ENCODE results near the gene CRACR2B. TPM values are rescaled to one million over a fixed set of nuclear protein-coding genes. Genes with fewer than 3 reads are reported as not detected.

Gene CRACR2B
- total RNA-seq, 3 donors from 2014 or later (not counting 1 experiment from before 2014, with no cell fraction given) = 3.4 to 10.1 (median 3.8) TPM

- DNase-seq (no peak), ATAC-seq (no peak)
- no peak overlapping the region for H3K27ac Mint-ChIP-seq
- 93% methylated on average over 15 of the region's 15 CpGs for WGBS (ENCODE audit: insufficient coverage)
- Histone ChIP-seq H3K27ac (ENCODE audit: low read length) (no peak overlapping the region), H3K9me3 (ENCODE audit: control insufficient read depth, insufficient read depth, low read length) (no peaks in the 10 kb centered on the region), H3K36me3 (ENCODE audit: control insufficient read depth, insufficient read depth, low read length) (peaks cover 24% of the 10 kb centered on the region), H3K4me3 (ENCODE audit: low read length) (no peak overlapping the region), H3K4me1 (ENCODE audit: control insufficient read depth, insufficient read depth, low read length) (peaks cover 47% of the 10 kb centered on the region), H3K27me3 (ENCODE audit: control insufficient read depth, insufficient read depth, low read length) (peaks cover 8% of the 10 kb centered on the region)
- no peaks in the 10 kb centered on the region for H3K27me3 Mint-ChIP-seq (ENCODE audit: low read depth in 2 of 2)
- H3K36me3 Mint-ChIP-seq = no peaks in the 10 kb centered on the region
- intact Hi-C loops (cut with micrococcal nuclease) = no loop called here
- TF ChIP-seq CTCF (IDR thresholded peaks at IDR 0.05) = no peak
- no peak overlapping the region for H3K4me3 Mint-ChIP-seq
- H3K4me1 Mint-ChIP-seq = peaks cover 0 to 18% of the 10 kb centered on the region in 2 donors
- no peaks in the 10 kb centered on the region for H3K9me3 Mint-ChIP-seq
These were observed 35.2 kb upstream of the CRACR2B start for GRCh38 chr11:792535-792821.

GRCh38 chr11:792873-793272, 34.8 kb upstream of the CRACR2B start:
- Histone ChIP-seq H3K4me3 (ENCODE audit: low read length) (no peak overlapping the region), H3K9me3 (ENCODE audit: control insufficient read depth, insufficient read depth, low read length) (no peaks in the 10 kb centered on the region), H3K27ac (ENCODE audit: low read length) (no peak overlapping the region), H3K4me1 (ENCODE audit: control insufficient read depth, insufficient read depth, low read length) (peaks cover 43% of the 10 kb centered on the region), H3K27me3 (ENCODE audit: control insufficient read depth, insufficient read depth, low read length) (peaks cover 8% of the 10 kb centered on the region), H3K36me3 (ENCODE audit: control insufficient read depth, insufficient read depth, low read length) (peaks cover 24% of the 10 kb centered on the region)
- intact Hi-C loops (cut with micrococcal nuclease) = no loop called here
- Mint-ChIP-seq H3K4me1 (peaks cover 0 to 18% of the 10 kb centered on the region in 2 donors), H3K27me3 (ENCODE audit: low read depth in 2 of 2) (no peaks in the 10 kb centered on the region), H3K4me3 (no peak overlapping the region), H3K36me3 (no peaks in the 10 kb centered on the region), H3K27ac (no peak overlapping the region), H3K9me3 (no peaks in the 10 kb centered on the region)
- ATAC-seq (no peak), DNase-seq (no peak)
- WGBS (ENCODE audit: insufficient coverage) = 93% methylated on average over 13 of the region's 13 CpGs
- no peak for TF ChIP-seq CTCF (IDR thresholded peaks at IDR 0.05)

GRCh38 chr11:793556-793955, 34.2 kb upstream of the CRACR2B start:
- Histone ChIP-seq H3K4me3 (ENCODE audit: low read length) (no peak overlapping the region), H3K27ac (ENCODE audit: low read length) (no peak overlapping the region), H3K36me3 (ENCODE audit: control insufficient read depth, insufficient read depth, low read length) (peaks cover 24% of the 10 kb centered on the region), H3K4me1 (ENCODE audit: control insufficient read depth, insufficient read depth, low read length) (peaks cover 40% of the 10 kb centered on the region), H3K9me3 (ENCODE audit: control insufficient read depth, insufficient read depth, low read length) (no peaks in the 10 kb centered on the region), H3K27me3 (ENCODE audit: control insufficient read depth, insufficient read depth, low read length) (peaks cover 8% of the 10 kb centered on the region)
- H3K4me1 Mint-ChIP-seq = peaks cover 0 to 18% of the 10 kb centered on the region in 2 donors
- H3K27me3 Mint-ChIP-seq (ENCODE audit: low read depth in 2 of 2) = no peaks in the 10 kb centered on the region
- no peak for DNase-seq
- no peak overlapping the region for H3K27ac Mint-ChIP-seq
- H3K9me3 Mint-ChIP-seq = no peaks in the 10 kb centered on the region
- TF ChIP-seq CTCF (IDR thresholded peaks at IDR 0.05) = no peak
- no peak overlapping the region for H3K4me3 Mint-ChIP-seq
- WGBS (ENCODE audit: insufficient coverage) = over 99% methylated on average over 7 of the region's 7 CpGs
- intact Hi-C loops (cut with micrococcal nuclease) = no loop called here
- ATAC-seq = no peak
- no peaks in the 10 kb centered on the region for H3K36me3 Mint-ChIP-seq

GRCh38 chr11:794013-794765, 33.5 kb upstream of the CRACR2B start:
- Histone ChIP-seq H3K4me1 (ENCODE audit: control insufficient read depth, insufficient read depth, low read length) (peaks cover 42% of the 10 kb centered on the region), H3K36me3 (ENCODE audit: control insufficient read depth, insufficient read depth, low read length) (peaks cover 24% of the 10 kb centered on the region), H3K9me3 (ENCODE audit: control insufficient read depth, insufficient read depth, low read length) (no peaks in the 10 kb centered on the region), H3K27ac (ENCODE audit: low read length) (no peak overlapping the region), H3K27me3 (ENCODE audit: control insufficient read depth, insufficient read depth, low read length) (peaks cover 5% of the 10 kb centered on the region), H3K4me3 (ENCODE audit: low read length) (no peak overlapping the region)
- no peaks in the 10 kb centered on the region for H3K9me3 Mint-ChIP-seq
- intact Hi-C loops (cut with micrococcal nuclease) = no loop called here
- H3K4me3 Mint-ChIP-seq = no peak overlapping the region
- H3K4me1 Mint-ChIP-seq = peaks cover 0 to 18% of the 10 kb centered on the region in 2 donors
- H3K27me3 Mint-ChIP-seq (ENCODE audit: low read depth in 2 of 2) = no peaks in the 10 kb centered on the region
- DNase-seq (no peak), ATAC-seq (no peak)
- H3K36me3 Mint-ChIP-seq = no peaks in the 10 kb centered on the region
- TF ChIP-seq CTCF (IDR thresholded peaks at IDR 0.05) = no peak
- 95% methylated on average over 31 of the region's 31 CpGs for WGBS (ENCODE audit: insufficient coverage)
- no peak overlapping the region for H3K27ac Mint-ChIP-seq
